ENCODE results near the gene HIGD2A.

- no peak for TF ChIP-seq EZH2 (IDR thresholded peaks at IDR 0.05)
- TF ChIP-seq POLR2AphosphoS5 (IDR thresholded peaks at IDR 0.05; ENCODE audit: borderline replicate concordance, low read depth, low read length), result no peak
- no peak for TF ChIP-seq FOXP2 (optimal IDR thresholded peaks at IDR 0.05; ENCODE audit: control extremely low read depth, extremely low read length, insufficient read depth)
Measured at GRCh38 chr5:176392526-176392925, 4.0 kb downstream of the HIGD2A start.
